GM18868 (cell line): ENCODE results near the gene RFT1.

Experiments used
- ATAC-seq: cut with Tn5 transposase; IDR thresholded peaks from one replicate; pipeline ENCODE4 v1.9.1; 2021; ENCODE audit warnings: mild to moderate bottlenecking, moderate library complexity; ENCODE audit not compliant: unreplicated experiment

Gene RFT1

GRCh38 chr3:53038679-53039375, 91.4 kb downstream of the RFT1 start:
- ATAC-seq, result no peak
